HG03354 (cell line): ENCODE data around the gene MAPK4.

Source experiments
- ATAC-seq: cut with Tn5 transposase; IDR thresholded peaks from one replicate; pipeline ENCODE4 v1.9.1; 2021; ENCODE audit warnings: mild to moderate bottlenecking; ENCODE audit not compliant: unreplicated experiment, poor library complexity, severe bottlenecking

The MAPK4 gene

DNA sequence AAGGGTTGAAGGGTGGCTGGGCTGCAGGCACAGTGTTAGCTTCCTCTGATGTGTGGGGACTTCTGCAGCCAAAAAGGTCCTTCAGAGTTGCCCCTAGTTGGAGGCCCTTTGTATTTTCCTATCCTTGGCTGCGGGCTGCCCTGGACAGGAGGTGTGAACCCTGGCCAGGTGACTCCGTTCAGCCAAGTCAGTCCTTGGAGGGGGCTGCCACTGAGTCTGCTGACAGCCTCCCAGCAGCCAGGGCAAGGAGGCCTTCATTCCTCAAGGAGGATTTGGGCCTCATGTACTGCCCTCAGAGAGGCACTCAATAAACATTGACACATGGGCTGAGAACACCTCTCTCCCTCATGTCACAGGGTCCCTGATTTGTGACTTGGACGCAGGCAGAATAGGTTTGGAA is 62.4 kb downstream of the MAPK4 start:
- no peak for ATAC-seq

DNA sequence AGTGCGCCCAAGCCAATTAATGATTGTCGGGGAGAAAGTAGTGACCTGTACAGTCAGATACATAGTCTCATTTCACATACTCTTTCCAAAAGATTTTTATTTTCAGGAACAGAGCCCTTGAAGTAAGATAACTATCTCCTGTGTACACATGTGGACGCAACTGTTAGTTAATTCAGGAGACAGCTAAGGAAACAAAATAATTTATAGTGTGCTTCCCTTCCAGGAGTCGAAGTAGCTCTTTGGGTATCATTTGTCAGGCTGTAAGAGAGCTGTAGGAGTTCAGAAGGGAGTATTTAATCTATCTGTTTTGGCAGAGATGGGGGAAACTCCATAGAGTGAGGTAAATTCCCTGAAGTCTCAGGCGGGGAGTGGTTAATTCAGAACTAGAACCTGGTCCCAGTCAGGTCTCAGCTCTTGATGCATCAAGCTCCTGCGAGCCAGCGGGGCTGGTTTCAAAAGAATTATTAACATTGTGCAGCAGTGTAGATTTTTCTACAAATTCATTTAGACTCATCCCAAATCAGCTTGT is 63.0 kb downstream of the MAPK4 start:
- no peak for ATAC-seq

DNA sequence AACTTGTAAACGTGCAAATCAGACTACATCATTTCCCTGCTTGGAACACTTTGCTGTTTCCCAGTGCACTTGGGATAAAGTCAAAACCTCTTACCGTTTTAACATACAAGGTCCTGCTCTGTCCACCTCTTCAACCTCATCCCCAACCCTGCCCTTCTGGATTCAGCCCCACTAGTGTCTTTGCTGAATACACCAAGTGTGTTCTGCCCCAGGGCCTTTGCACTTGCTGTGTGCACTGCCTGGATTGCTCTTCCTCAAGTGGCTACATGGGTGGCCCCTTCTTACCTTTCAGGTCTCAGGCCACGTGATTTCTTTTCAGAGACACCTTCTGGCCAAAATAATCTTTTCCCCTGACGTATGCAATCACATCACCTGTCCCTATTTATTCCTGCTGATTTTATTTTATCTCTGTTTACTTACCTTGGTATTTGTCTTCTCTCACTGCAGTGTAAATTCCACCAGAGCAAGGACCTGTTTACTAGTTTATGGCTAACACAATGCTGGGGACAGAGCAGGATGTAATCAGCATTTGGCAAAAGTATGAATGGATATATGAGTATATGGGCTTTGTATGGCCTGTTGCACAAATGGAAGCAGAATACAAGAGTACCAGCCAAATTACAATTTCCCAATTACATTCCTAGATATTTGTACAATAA is 63.9 kb downstream of the MAPK4 start:
- ATAC-seq, result no peak

DNA sequence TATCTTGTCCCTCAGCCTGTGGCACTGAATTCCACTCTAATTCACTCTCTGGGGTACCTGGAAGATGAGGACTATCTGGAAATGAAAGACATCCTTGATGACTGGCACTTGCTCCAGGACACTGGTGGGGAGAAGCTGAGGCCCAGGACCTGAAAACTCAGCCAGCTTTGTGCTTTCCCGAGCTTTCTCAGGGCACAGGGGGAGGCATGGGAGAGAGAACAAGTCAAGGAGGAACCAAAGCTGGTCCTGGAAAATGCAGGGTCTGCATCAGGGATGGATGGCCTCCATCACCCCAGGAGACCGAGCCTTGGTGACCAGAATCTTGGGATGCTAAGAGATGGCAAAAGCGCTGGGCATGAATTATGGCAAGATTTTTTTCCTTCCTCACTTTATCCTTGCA is 65.1 kb downstream of the MAPK4 start:
- no peak for ATAC-seq

DNA sequence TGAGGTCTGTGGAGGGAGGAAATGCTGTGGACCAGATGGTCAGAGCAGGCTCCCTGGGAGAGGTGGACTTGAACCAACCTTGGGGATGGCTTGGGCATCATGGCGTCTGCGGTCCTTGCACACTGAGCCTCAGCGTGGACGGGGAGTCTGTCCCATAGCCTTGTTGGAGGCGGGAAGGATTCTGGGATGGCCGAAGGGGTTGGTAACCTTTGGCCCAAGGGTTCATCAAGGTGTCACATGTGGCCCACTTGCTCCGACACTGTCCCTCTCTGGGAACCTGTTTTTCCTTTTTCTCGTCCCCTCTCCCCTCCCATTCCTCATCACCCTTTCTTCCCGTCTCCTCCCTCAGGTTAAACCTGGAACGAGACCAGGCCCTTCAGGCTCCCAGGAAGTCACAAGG is 66.4 kb downstream of the MAPK4 start:
- ATAC-seq, result no peak

DNA sequence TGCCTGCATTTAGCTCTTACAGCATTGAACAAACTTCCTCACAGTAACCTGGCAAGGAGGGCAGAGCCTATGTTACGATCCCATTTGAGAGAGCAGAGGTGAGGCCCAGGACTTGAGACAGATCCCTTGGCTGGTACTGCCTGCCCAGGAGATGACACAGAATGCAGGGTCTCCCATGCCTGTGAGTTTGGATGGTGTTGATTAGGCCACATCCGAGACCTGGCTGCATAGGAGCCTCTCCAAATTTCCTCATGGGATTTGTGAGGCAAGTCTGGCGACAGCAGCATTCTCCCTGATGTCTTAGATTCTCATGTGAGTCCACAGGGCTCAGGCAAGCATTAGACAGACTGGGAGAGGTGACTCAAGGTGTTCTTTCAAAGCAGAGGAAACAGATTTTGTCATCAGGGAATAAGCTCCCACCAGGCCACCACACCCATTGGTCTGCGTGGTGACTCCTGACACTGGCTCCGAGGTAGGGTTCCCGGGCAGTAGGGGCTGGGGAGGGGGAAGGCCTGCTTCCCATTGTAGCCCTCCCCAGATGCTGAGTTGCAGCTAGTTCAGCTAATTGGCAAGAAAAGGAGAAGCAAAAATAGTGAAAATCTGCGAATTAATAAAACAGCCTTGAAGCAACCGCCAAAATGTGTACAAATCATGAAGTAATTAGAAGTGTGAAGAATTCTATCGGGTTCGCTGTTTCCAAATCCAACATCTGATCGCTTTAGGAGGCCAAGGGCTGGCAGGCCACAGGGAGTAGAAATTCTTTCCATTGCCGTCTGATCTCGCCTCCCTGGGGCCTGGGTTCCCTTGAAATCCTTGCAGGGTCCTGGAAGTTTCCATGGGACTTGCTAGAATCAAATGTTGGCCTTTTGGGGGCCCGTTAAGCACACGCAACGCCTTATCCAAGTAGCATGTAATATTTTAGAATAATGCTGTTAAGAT is 68.0 kb downstream of the MAPK4 start:
- no peak for ATAC-seq

DNA sequence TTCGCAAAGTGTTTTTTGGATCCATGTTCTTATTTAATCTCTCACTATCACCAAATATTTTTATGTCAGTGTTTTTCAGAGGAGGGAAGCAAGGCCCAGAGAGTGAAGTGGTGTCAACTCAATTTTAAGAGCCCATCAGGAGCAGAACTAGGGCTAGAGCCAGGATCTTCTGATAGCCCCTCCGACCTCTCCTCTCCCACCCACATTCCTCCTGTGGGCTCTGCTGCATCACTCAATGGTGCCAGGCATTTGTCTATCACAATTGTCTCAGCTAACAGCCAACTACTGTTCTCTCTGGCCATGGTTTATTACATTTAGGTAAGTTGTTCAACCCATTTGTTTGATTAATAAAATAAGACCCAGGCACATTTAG is 68.6 kb downstream of the MAPK4 start:
- no peak for ATAC-seq

DNA sequence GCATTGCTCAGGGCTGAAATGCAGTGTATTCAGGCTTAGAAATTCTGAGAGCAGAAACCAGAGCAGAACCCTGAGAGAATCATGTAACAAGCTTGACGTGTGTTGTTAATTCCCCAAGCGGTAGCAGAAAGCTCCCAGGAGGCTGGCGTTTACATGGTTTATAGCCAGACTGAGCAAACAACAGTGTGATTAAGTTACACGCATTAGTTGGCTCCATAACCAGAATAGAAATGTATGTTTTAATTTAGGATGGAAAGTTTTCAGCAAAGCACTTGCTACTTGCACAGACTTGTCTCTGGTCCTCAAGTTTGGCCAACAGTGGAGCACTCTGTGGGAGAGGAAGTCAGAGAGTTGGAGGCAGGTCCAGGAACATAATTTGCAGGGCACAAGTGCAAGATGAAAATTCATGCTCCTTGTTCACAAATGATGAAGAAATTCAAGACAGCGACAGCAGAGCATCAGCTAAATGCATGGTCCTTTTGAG is 69.3 kb downstream of the MAPK4 start:
- no peak for ATAC-seq

DNA sequence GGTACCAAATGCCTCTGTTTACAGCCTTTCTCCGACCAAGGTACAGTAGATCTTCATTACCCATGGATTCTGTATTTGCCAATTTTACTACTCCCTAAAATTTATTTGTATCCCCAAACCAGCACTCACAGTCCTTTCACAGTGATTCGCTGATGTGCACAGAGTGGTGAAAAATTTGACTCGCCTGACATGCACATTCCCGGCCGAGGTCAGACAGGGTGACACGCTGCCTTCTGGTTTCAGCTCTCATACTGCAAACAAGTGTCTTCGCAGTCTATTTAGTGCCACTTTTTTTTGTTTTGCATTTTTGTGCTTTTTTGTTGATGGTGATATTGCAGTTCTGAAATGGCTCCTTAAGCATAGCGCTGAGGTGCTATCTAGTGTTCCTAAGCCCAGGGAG is 71.0 kb downstream of the MAPK4 start:
- no peak for ATAC-seq

DNA sequence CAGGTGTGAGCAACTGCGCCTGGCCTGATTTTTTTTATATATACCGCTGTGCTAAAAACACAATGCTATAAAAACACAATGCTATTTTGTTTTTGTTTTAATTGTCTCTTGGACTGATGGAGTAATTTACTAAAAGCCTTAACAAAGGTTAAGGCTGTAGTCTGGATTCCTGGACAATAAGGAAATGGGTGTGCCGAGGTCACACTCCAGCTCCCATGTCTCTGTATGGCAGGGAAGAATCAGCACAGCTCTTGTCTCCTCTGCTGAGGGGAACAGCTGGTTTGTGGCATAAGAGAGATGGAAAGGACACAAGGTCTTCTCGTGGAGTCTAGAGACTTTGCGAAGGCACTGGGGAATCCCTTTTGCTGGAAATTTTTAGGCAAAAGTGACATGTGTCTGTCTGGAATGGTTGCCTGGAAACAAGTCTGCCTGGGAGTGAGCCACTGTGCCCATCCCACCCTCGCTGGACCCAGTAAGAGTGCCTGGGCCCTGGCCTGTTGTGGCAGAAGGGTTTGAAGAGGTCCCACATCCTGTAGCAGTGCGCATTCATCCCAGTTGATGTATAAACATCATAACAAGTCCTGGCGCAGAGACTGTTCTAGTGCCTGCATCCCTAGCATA is 73.1 kb downstream of the MAPK4 start:
- ATAC-seq, result no peak

DNA sequence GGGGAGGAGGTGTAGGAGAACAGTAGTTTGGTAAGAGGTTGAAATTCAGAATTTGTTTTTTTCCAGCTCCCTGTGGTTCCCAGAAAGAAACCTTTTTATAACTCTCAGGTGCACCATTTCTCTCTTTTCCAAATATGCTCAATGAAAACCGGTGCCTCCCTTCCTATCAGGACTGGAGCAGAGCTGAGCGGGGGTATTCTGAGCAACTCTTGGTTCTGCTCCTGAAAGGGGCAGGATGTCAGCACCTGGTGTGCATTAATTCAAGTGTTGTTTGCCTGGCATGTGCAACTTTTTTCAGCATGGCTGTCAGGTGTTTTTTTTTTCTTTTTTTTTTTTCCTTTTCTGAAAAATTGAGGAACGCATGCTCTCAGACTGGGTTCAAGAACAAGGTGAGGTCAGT is 74.1 kb downstream of the MAPK4 start:
- no peak for ATAC-seq

DNA sequence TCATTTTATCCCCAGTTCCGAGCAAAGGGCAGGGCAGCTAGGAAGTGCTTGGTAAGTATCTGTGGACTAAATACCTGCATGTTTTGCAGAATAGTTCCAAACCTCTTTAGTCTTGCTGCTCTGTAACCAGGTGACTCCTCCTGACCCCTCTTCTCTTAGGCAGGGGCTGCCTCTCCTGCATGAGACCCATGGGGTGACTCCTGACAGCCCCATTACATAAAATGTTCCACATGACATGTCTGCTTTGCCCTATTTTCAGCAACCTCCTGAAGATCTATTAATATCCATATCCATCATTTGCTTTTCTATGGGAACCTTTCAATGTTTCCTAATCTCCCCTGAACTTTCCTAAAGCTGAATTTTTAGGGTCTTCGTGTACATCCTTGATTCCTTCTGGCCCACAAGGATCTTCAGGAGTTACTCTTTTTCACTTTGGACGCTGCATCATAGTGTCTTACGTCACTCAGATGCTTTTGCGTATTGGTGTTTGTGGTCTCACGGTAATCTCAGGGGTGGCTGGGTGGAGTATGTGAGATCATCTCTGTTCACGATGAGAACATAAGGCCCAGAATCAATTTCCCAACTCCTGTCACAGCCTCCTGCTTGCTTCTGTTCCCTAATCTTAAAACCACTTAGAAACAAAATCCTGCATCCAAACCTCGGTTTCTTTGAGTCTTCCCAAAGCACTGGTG is 76.6 kb downstream of the MAPK4 start:
- no peak for ATAC-seq

DNA sequence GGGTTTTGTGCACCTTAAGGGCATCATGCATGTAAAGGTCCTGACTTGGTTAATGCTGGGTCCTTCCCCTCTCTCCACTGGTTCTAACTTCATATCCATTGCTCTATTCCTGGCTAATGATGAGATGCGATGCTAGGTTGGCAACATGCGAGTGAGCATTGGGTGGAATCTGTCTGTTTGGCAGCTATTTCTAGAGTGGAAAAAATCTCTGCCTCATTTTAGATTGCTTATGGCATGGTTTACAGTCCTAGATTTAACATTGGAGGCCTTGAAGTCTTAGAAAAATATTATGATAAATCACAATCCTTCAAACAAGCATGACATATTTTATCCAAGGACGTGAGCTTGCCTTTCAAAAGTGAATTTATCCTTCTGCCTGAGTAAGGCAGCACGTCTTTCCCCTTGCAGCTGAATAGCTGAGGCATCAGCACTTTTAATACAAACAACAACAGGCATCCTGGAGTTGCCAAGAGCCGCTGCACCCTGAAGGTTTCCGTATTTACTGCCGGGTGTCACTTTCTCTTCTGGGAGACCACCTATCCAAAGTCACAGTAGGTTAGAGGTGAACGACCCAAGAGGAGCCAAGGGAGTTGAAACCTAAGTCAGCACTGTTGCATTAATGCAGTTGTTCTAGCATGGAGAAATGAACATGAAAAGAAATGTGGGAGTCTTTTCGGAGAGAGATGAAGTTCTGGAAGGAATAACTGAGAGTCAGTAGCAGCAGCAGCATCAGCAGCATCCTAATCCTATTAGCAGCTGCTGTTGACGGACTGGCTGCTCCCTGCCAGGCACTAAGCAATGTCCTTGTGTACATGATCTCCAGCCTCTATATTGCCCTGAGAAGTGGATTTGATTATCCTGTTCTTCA is 78.4 kb downstream of the MAPK4 start:
- ATAC-seq, result no peak

DNA sequence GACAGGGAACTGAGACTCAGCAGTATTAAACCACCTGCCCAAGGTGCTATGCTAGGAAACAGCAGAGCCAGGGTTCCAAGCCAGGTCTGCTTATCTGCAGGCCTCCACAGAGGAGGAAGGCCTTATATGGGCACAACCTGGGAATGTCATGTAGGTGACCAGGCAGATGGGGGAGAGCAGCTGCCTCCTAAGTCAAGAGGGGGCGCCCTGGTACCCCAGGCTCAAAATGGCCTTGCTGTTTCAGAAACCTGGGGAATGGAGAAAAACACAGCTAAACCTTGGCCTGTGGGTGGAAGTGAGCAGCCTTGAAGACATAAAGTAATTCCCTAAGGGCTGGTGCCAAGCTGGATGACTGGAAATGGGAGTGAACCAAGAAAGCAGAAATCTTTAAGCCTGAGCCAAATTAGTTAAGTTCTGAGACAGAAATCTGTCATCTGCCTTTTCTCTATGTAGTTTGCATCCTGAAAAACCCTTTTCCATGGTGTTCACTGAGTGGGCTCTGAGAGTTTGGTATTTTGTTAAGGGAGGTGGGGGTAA is 79.1 kb downstream of the MAPK4 start:
- no peak for ATAC-seq

DNA sequence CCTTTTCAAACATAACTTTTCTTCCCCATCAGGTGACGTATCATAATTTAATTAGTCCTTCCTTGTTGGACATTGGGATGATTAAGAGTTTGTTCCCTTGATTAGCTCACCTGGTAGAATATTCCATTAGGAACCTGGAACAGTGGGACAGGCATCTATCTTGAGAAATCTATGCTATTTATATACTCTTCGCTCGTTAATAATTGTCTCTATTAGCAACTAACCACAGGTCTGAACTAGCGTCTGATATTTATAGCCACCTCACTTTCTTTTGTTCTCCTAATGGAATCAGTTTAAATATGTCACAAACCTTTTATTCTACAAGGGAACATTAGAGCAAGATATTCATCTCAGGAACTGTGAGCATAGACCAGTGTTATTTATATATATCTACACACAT is 79.8 kb downstream of the MAPK4 start:
- no peak for ATAC-seq

DNA sequence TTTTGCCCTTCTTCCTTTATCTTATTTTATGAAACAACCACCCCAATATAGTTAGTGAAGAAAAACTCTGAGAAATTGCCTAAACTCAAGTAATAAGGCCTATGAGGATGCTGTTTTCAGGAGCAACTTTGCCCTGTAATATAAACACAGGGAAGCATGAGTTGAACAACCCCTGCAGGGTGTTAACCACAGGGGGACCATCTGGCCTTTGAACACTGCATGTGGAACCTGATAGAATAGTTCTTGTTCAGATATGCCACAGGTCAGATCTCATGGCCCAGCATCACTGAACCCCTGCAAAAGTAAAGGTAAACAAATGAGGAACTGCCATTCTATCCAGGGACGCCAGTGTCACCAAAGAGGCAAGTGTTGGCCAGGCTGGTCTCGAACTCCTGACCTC is 82.6 kb downstream of the MAPK4 start:
- ATAC-seq, result no peak

DNA sequence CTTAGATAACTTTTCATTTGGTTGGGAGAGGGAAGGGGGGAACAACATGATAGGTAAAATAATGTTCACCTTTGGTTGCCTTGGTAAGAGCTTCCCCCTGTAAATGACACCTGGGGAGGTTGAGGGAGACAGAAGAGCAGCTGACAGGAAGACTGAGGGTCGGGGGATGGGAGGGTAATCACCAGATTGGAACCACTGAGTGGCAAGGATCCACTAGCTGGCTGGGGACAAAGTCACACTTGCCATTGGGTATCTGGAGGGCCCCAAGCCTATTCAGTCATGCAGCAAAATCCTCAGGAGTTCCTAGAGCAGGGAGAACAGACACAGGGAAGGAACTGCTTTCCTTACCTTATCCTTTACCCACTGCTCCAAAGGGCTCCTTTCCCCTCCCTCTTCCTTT is 84.3 kb downstream of the MAPK4 start:
- no peak for ATAC-seq

DNA sequence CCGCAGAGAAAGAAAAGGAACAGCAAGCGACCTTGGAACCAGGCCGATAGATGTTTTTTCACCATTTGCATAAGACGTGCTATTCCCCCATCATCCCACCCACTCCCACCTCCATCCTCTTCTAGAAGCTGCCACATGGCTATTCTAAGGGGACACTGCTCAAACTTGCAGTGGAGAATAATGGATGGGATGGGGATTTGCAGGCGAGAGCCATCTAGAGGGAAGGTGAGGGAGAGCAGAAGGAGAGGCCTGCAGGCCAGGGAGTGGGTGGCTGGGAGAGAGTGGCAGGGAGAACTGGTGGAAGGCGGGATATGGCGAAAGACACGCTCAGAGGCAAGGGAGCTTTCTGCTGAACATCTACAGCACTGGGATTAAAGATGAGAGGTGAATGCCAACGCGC is 84.9 kb downstream of the MAPK4 start:
- ATAC-seq, result no peak

DNA sequence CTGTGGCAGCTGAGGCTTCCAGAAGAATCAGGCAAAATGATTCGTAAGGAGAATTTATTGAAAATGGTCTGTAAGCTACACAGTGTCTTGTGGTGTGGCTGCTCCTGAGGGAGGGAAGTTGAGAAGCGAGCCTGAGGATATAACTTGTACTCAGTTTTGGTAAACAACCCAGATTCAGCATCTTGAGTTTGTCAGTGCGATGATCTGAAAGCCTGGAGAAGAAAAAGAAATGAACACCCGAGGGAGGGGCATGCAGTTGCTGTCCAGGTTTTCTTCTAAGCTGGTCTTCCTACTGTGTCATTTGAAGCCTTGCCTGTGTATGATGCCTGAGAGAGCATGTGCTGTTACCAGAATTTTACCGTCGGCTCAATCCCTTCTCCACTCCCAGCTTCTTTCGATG is 87.3 kb downstream of the MAPK4 start:
- no peak for ATAC-seq
